GM19455 (cell line): Measurements from ENCODE around the gene MYH6.

ENCODE experiments used
- ATAC-seq: cut with Tn5 transposase; IDR thresholded peaks from one replicate; pipeline ENCODE4 v1.9.1; 2021; ENCODE audit not compliant: unreplicated experiment

MYH6 gene

GRCh38 chr14:23360496-23360895, 47.6 kb downstream of the MYH6 start:
- no peak for ATAC-seq

DNA sequence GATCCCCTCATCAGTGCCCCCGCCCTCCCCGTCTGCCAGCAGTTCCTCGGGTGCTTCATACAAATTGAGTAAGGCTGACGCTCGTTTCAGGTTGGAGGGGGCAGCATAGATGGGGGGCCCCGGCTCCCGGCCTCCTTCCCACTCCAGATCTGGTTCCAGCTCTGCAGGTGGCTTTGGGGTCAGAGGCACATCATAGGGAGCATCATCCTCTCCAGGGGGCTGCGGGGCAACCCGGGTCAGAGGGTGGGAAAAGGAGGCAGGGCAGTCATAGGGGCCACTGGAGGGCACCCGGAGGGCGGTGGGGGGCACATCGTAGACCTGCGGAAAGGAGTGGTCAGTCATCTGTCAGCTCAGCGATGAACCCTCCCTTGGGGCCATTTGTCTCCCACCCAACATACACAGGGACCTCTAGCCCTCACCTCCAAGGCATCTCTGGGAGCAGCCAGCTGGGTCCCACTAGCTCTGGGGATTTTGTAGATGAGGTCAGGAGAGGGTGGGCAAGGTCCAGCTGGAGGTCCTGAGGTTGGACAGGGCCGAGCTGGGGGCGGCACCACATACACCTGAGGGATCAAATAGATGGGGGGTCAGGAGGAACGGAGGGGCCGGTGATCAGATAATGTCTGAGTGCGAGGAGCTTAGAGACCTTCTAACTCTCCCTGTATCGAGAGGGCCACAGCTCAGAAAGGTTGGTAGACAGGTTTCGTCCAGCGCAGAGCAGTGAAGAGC, 48.2 kb downstream of the MYH6 start:
- no peak for ATAC-seq

GRCh38 chr14:23359167-23359626, 48.9 kb downstream of the MYH6 start:
- no peak for ATAC-seq

- no peak for ATAC-seq
Observed at GRCh38 chr14:23358553-23359166, 49.4 kb downstream of the MYH6 start.

DNA sequence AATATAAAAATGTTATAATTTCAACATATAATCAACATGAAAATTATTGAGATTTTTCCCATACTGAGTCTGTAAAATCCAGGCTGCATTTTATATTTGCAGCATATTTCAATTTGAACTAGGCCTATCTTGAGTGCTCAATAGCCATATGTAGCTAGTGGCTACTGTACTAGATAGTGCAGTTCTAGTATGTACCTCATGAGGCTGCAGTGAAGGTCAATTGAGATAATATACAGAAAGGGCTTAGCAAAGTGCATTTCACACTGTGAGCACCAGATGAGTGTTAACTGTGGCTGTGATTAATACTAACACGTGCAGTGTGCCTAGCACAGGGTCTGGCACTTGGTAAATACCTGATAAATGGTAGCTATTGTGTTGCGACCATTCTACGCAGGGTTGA, 50.0 kb downstream of the MYH6 start:
- ATAC-seq: no peak

DNA sequence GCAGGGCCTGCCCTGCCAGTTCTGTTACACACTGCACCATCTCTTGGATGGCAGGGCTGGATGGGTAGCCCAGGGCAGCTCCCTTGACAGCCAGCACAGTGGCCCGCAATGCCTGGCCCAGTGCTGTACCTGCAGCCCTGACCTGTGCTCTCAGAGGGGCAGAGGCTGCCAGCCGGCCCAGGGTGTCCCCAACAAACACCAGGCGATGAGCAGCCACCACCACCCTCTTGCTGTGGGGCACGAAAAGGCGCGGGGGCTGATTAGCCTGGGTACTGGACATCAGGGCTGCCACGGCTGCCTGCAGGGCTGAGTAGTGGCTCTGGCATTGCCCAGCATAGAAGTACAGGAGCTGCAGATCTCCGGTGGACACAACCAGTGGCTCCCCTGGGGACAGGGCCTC, 50.8 kb downstream of the MYH6 start:
- ATAC-seq: no peak

DNA sequence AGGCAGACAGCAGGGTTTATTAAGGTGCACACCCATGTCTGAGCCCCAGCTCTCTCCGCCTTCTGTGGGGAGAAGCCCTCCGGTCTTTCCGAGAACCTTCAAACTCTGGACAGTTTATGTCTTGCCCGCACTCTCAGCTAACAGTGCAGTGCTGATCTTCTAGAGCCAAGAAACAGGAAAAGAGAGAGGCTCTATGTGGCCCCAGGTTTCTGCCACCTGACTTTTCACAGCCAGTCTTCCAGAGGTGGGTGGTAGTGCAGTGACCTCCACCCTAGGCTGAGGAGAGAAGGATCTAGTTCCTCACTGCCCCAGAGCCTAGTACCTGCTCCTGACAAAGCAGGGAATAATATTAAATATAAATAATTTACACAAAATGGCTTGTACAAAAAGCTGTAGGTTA, 51.4 kb downstream of the MYH6 start:
- ATAC-seq: no peak

DNA sequence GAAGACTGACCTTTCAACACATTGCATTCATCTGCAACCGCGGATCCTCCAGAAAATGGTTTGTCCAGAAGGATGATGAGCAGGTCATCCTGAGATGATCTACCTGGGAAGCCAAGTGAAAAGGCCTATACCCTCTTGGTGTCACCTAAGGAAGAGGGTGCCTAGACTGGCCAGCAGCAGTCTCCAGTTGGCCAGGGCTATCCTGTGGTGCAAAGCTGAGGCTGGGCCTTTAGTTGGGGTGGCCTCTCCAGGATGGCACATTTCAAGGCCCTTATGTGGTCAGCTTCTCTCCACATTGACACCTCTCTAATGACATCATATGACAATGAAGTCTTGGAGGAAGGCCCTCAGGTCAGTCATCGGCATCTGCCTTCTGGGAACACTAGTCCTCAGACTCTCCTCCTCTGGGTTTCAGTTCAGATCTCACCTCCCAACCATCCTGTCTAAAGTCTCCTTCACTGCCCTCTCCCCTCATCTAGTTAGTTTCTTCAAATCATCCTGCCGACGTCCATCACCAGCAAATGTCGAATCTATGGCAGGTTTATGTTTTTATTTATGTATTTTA, 52.1 kb downstream of the MYH6 start:
- ATAC-seq: no peak

DNA sequence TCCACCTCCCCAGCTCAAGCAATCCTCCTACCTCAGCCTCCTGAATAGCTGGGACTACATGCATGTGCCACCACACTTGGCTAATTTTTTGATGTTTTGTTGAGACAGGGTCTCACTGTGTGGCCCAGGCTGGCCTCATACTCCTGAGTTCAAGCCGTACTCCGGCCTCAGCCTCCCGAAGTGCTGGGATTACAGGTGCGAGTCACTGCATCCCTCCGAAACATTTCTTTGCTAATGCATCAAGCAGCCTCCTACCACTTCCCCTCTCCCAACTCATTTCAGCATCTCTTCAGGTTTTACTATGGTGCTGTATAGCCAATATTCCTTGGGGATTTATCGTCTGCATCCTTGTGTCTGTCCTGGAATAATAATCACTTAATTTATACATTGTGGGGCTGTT, 53.1 kb downstream of the MYH6 start:
- no peak for ATAC-seq

DNA sequence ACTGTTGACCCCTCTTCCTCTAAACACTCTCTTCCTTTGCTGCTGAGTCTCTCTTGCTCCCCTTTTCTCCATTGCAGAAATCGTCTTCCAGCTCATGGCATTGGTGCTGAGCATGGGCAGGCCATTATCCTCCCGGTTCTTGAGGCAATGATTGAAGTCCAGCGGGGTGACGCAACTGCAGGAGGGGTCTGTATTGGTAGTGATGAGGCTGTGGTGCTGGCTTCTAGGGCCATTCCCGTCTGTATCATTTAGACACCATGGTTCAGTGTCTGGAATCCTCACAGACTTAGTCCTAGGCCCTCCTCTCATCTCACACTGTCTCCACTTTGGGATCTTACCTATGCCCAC, 54.7 kb downstream of the MYH6 start:
- no peak for ATAC-seq

- ATAC-seq: no peak
Observed at GRCh38 chr14:23352506-23353432, 55.3 kb downstream of the MYH6 start, which contains the start of gene SLC22A17. Gene SLC22A17, minus strand, starts transcription at chr14:23352887.

GRCh38 chr14:23351681-23352505, 56.2 kb downstream of the MYH6 start:
- ATAC-seq: no peak

- no peak for ATAC-seq
Observed at GRCh38 chr14:23349156-23349845, 58.8 kb downstream of the MYH6 start.

DNA sequence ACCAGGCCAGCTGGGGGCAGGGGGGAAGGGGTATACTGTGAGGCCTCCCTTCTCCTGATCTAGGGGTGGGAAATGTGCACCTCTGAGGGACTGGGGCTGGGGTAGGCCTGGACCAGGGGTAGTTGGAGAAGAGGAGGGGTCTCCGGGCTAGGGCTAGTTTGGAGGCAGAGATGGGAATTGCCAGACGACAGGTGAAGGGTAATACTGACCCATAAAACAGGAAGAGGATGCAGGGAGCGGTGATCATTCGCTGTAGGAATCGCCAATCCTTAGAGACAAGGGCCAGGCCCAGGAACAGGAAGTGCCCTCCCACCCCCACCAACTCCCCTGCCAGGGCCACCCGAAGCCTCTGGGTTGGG, 59.8 kb downstream of the MYH6 start:
- no peak for ATAC-seq

GRCh38 chr14:23347406-23348296, 60.4 kb downstream of the MYH6 start:
- ATAC-seq: no peak

DNA sequence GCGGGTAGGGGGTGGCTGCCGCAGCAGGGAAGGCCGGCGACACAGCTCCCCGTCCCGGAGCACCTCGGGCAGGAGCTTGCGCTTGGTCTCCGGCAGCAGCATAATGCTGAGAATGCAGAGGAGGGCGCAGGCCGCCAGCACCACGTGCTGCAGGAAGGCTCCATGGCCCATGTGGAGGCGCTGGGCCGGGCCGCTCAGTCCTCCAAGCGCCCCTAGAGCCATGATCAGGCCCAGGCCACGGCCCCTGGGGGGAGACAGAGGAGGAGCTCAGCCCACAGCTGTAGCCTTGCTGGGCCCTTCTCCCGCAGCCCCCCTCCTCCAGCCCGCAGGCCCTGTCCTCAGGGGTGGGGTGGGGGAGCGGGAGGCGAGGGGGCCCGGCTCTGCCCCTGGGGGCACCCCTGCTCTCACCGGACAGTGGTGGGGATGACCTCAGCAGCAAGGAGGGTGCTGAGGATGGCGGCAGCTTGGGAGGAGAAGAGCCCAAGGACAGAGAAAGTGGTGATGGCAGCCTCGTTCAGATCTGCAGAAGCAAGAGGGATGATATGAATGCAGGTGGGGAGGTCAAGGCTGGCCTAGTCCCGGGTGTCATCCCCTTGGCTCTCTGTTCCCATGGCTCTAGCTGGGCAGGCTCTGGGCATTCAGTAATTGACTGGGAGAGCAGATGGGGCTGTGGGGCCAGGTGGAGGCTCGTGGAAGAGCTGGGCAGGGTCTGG, 61.2 kb downstream of the MYH6 start:
- no peak for ATAC-seq

- ATAC-seq: no peak
Observed at GRCh38 chr14:23345987-23346692, 61.9 kb downstream of the MYH6 start.

- ATAC-seq: no peak
Observed at GRCh38 chr14:23344481-23344880, 63.6 kb downstream of the MYH6 start.
